Smooth muscle cell of the brain vasculature (primary cell): ENCODE data around the gene IL17RE.
"Not testable (repeated sequence)": the region's sequence is repeated elsewhere in the genome, so short reads cannot be mapped to it uniquely, and the experiment has no call there.

Experiments
- DNase-seq: peaks from one replicate; pipeline ENCODE4 v3.0.0-alpha.2; 2012; ENCODE audit warnings: low read depth, low spot score

The IL17RE gene

GRCh38 chr3:9881441-9881840 is 21.2 kb upstream of the IL17RE start:
- no peak for DNase-seq

- DNase-seq, result no peak
Measured at GRCh38 chr3:9883706-9884554, 18.7 kb upstream of the IL17RE start.

- no peak for DNase-seq
Measured at GRCh38 chr3:9884555-9885165, 18.0 kb upstream of the IL17RE start.

GRCh38 chr3:9886328-9886727 is 16.3 kb upstream of the IL17RE start:
- DNase-seq, result no peak

- DNase-seq, result no peak
Measured at GRCh38 chr3:9887480-9887879, 15.2 kb upstream of the IL17RE start.

GRCh38 chr3:9888540-9888939 is 14.1 kb upstream of the IL17RE start:
- no peak for DNase-seq

- no peak for DNase-seq
Measured at GRCh38 chr3:9889405-9889804, 13.2 kb upstream of the IL17RE start.

- peak; percentile 70 for DNase-seq
Measured at GRCh38 chr3:9890249-9891071, 12.2 kb upstream of the IL17RE start, which contains the start of gene JAGN1. Gene JAGN1 (plus strand): TSS chr3:9890610. CDS start chr3:9890723, 113 bp downstream.

GRCh38 chr3:9891072-9891622 is 11.5 kb upstream of the IL17RE start:
- DNase-seq, result no peak

GRCh38 chr3:9893739-9894138 is 8.9 kb upstream of the IL17RE start:
- DNase-seq, result no peak

GRCh38 chr3:9895715-9896114 is 6.9 kb upstream of the IL17RE start:
- not testable (repeated sequence) for DNase-seq

- not testable (repeated sequence) for DNase-seq
Measured at GRCh38 chr3:9896755-9897407, 5.8 kb upstream of the IL17RE start.

- DNase-seq, result no peak
Measured at GRCh38 chr3:9897408-9898372, 5.0 kb upstream of the IL17RE start.

- no peak for DNase-seq
Measured at GRCh38 chr3:9898467-9899241, 4.0 kb upstream of the IL17RE start.

GRCh38 chr3:9899289-9899791 is 3.3 kb upstream of the IL17RE start:
- no peak for DNase-seq

GRCh38 chr3:9900965-9901415 is 1.7 kb upstream of the IL17RE start:
- not testable (repeated sequence) for DNase-seq

- DNase-seq, result no peak
Measured at GRCh38 chr3:9901967-9902366, 681 bp upstream of the IL17RE start.

- no peak for DNase-seq
Measured at GRCh38 chr3:9903238-9903624, 583 bp downstream of the IL17RE start.

GRCh38 chr3:9903904-9904303 is 1.3 kb downstream of the IL17RE start:
- DNase-seq, result no peak
